GM19035 (cell line): ENCODE measurements around the gene KIF11.

Source experiments
- ATAC-seq: cut with Tn5 transposase; IDR thresholded peaks from one replicate; pipeline ENCODE4 v1.9.1; 2021; ENCODE audit not compliant: unreplicated experiment

KIF11 gene

GRCh38 chr10:92677708-92678107, 84.8 kb downstream of the KIF11 start:
- ATAC-seq = no peak

- ATAC-seq = no peak
These were observed 85.3 kb downstream of the KIF11 start for GRCh38 chr10:92678206-92678605.

- ATAC-seq = no peak
These were observed 88.4 kb downstream of the KIF11 start for GRCh38 chr10:92681306-92681834.

- no peak for ATAC-seq
These were observed 95.6 kb downstream of the KIF11 start for GRCh38 chr10:92688573-92688926.

- peak; percentile 19 for ATAC-seq
These were observed 96.2 kb downstream of the KIF11 start for GRCh38 chr10:92688927-92689662.

GRCh38 chr10:92689663-92690210, 96.8 kb downstream of the KIF11 start, which contains the start of gene HHEX:
Gene HHEX (plus strand): TSS chr10:92689955. CDS start chr10:92689987, 32 bp downstream.
- ATAC-seq = peak; percentile 64

GRCh38 chr10:92690211-92690914, 97.4 kb downstream of the KIF11 start:
- ATAC-seq = peak; percentile 38

GRCh38 chr10:92690915-92691590, 98.1 kb downstream of the KIF11 start:
- ATAC-seq = no peak

GRCh38 chr10:92691591-92692079, 98.7 kb downstream of the KIF11 start:
- ATAC-seq = no peak

GRCh38 chr10:92692080-92692671, 99.2 kb downstream of the KIF11 start:
- no peak for ATAC-seq

GRCh38 chr10:92692697-92693533, 100.0 kb downstream of the KIF11 start:
- ATAC-seq = no peak

GRCh38 chr10:92693534-92693893, 100.6 kb downstream of the KIF11 start:
- no peak for ATAC-seq

GRCh38 chr10:92695679-92696605, 103.0 kb downstream of the KIF11 start:
- no peak for ATAC-seq

- no peak for ATAC-seq
These were observed 103.9 kb downstream of the KIF11 start for GRCh38 chr10:92696606-92697383.

- ATAC-seq = no peak
These were observed 105.0 kb downstream of the KIF11 start for GRCh38 chr10:92697663-92698511.

GRCh38 chr10:92699193-92699517, 106.2 kb downstream of the KIF11 start:
- ATAC-seq = no peak
